ENCODE results near the gene CLCN3. TPM values are rescaled to one million over a fixed set of nuclear protein-coding genes. Genes with fewer than 3 reads are reported as not detected.

CLCN3 gene
- total RNA-seq, 1 experiment from 2014 or later: 38.3 TPM

- Histone ChIP-seq H3K9me3 (ENCODE audit: control insufficient read depth, insufficient read depth, low read depth, low read length) (no peaks in the 10 kb centered on the region), H3K27ac (ENCODE audit: low read length) (no peak overlapping the region), H3K27me3 (ENCODE audit: control insufficient read depth, insufficient read depth, low read length) (no peaks in the 10 kb centered on the region), H3K36me3 (ENCODE audit: control insufficient read depth, insufficient read depth, low read length) (no peaks in the 10 kb centered on the region; the same call in 1 of the 2 replicates), H3K4me1 (ENCODE audit: control insufficient read depth, insufficient read depth, low read length) (no peaks in the 10 kb centered on the region), H3K4me3 (ENCODE audit: low read depth in 2 of 2, low read length in 2 of 2) (no peak overlapping the region)
- ATAC-seq: no peak
- no peak for DNase-seq (ENCODE audit: low read depth, low spot score)
- TF ChIP-seq TCF7L2 (IDR thresholded peaks at IDR 0.05; ENCODE audit: low read depth, low read length) (no peak), CTCF (IDR thresholded peaks at IDR 0.05) (no peak), REST (IDR thresholded peaks at IDR 0.05; ENCODE audit: insufficient read depth in 1 of 2, low read depth in 2 of 2, low read length in 1 of 2) (no peak), POLR2AphosphoS5 (IDR thresholded peaks at IDR 0.05; ENCODE audit: low read depth, low read length) (no peak), SIN3A (IDR thresholded peaks at IDR 0.05; ENCODE audit: borderline replicate concordance, insufficient read depth, low read depth, low read length) (no peak)
- ChIA-PET POLR2A (no interaction called here), CTCF (no interaction called here)
- intact Hi-C loops (cut with micrococcal nuclease; ENCODE audit: unreplicated experiment) (no loop called here), in situ Hi-C loops (cut with HindIII; ENCODE audit: low pct_unique_long_range_greater_than_20kb, low sequenced_read_pairs) (no loop called here)
- no TSS peak for BruUV-seq (replicated peaks)
Measured at GRCh38 chr4:169689681-169690080, 69.3 kb downstream of the CLCN3 start.

GRCh38 chr4:169690787-169691186, 70.4 kb downstream of the CLCN3 start:
- H3K4me3 ChIP-seq (ENCODE audit: low read depth in 2 of 2, low read length in 2 of 2): no peak overlapping the region
- no peaks in the 10 kb centered on the region for H3K27me3 ChIP-seq (ENCODE audit: control insufficient read depth, insufficient read depth, low read length)
- H3K4me1 ChIP-seq (ENCODE audit: control insufficient read depth, insufficient read depth, low read length): no peaks in the 10 kb centered on the region
- DNase-seq (ENCODE audit: low read depth, low spot score) (no peak), ATAC-seq (no peak)
- BruUV-seq (replicated peaks): no TSS peak
- intact Hi-C loops (cut with micrococcal nuclease; ENCODE audit: unreplicated experiment): no loop called here
- no peak for TF ChIP-seq POLR2AphosphoS5 (IDR thresholded peaks at IDR 0.05; ENCODE audit: low read depth, low read length)
- no peak for TF ChIP-seq REST (IDR thresholded peaks at IDR 0.05; ENCODE audit: insufficient read depth in 1 of 2, low read depth in 2 of 2, low read length in 1 of 2)
- no peak for TF ChIP-seq CTCF (IDR thresholded peaks at IDR 0.05)
- TF ChIP-seq SIN3A (IDR thresholded peaks at IDR 0.05; ENCODE audit: borderline replicate concordance, insufficient read depth, low read depth, low read length): no peak
- TF ChIP-seq TCF7L2 (IDR thresholded peaks at IDR 0.05; ENCODE audit: low read depth, low read length): no peak
- ChIA-PET POLR2A (no interaction called here), CTCF (no interaction called here)
- no peaks in the 10 kb centered on the region; the same call in 1 of the 2 replicates for H3K36me3 ChIP-seq (ENCODE audit: control insufficient read depth, insufficient read depth, low read length)
- in situ Hi-C loops (cut with HindIII; ENCODE audit: low pct_unique_long_range_greater_than_20kb, low sequenced_read_pairs): no loop called here
- no peak overlapping the region for H3K27ac ChIP-seq (ENCODE audit: low read length)
- H3K9me3 ChIP-seq (ENCODE audit: control insufficient read depth, insufficient read depth, low read depth, low read length): no peaks in the 10 kb centered on the region

Measured in Panc1 (cell line).